Suprapubic skin (tissue), 4 donors: ENCODE measurements around the gene MAPK4. TPM values are rescaled to one million over a fixed set of nuclear protein-coding genes. Genes with fewer than 3 reads are reported as not detected.

Experiments
- DNase-seq, 2 donors: peaks; one replicate each; pipeline ENCODE4 v3.0.0-alpha.2; 2019; ENCODE audit warnings: low spot score in 2 of 2
- H3K27ac ChIP-seq: fragments of 200-600 bp; sonication (generic); one replicate; pipeline ENCODE4 v1.5.1; 2019
- H3K27me3 ChIP-seq: fragments of 200-600 bp; sonication (generic); one replicate; pipeline ENCODE4 v1.5.1; 2019
- H3K36me3 ChIP-seq: fragments of 200-600 bp; sonication (generic); one replicate; pipeline ENCODE4 v1.5.1; 2019
- H3K4me1 ChIP-seq: fragments of 200-600 bp; sonication (generic); one replicate; pipeline ENCODE4 v1.5.1; 2019
- H3K4me3 ChIP-seq: fragments of 200-600 bp; sonication (generic); one replicate; pipeline ENCODE4 v1.5.1; 2019; ENCODE audit warnings: mild to moderate bottlenecking
- H3K9me3 ChIP-seq: fragments of 200-600 bp; sonication (generic); one replicate; pipeline ENCODE4 v1.5.1; 2019
- CTCF ChIP-seq, 2 donors: fragments of 200-600 bp in 1 of 2; fragments of 450-650 bp in 1 of 2; sonication (generic) in 1 of 2; IDR thresholded peaks; one replicate each; pipeline ENCODE4 v1.5.1; 2016 to 2019; ENCODE audit warnings: antibody characterized with exemption in 2 of 2, mild to moderate bottlenecking in 1 of 2, moderate library complexity in 1 of 2
- EP300 ChIP-seq: sonication (generic); formaldehyde crosslinking; IDR thresholded peaks from one replicate; pipeline ENCODE4 v1.6.1; 2017; ENCODE audit warnings: antibody characterized with exemption
- POLR2A ChIP-seq, 2 donors: fragments of 450-650 bp; IDR thresholded peaks; one replicate each; pipeline ENCODE4 v1.6.1; 2017; ENCODE audit warnings: antibody characterized with exemption in 2 of 2, mild to moderate bottlenecking in 2 of 2, moderate library complexity in 2 of 2
- POLR2AphosphoS5 ChIP-seq, 3 donors: sonication (generic); formaldehyde crosslinking; IDR thresholded peaks; one replicate each; pipeline ENCODE4 v1.6.1; 2017; ENCODE audit warnings: antibody characterized with exemption in 3 of 3
- WGBS: methylation state at CpG from one replicate; pipeline ENCODE4 v1.1.5; 2018; 5-methylcytosine and 5-hydroxymethylcytosine counted together
- total RNA-seq, 4 donors: library from RNA; depleted of rRNA; stranded (reverse); fragments of >200 nt; gene quantifications; one replicate each; pipeline ENCODE4 v1.1.0, GENCODE V29; 2016

The MAPK4 gene
- total RNA-seq, 4 donors from 2014 or later = 1.9 to 4.8 (median 2.4) TPM

- Histone ChIP-seq H3K4me3 (no peak overlapping the region), H3K36me3 (no peaks in the 10 kb centered on the region), H3K27me3 (peaks cover 5% of the 10 kb centered on the region), H3K4me1 (no peaks in the 10 kb centered on the region), H3K27ac (no peak overlapping the region), H3K9me3 (no peaks in the 10 kb centered on the region)
- WGBS = 79% methylated on average over 1 of the region's 1 CpG
- DNase-seq = no peak
- TF ChIP-seq POLR2A (IDR thresholded peaks at IDR 0.05) = no peak
- no peak for TF ChIP-seq POLR2AphosphoS5 (IDR thresholded peaks at IDR 0.05)
- no peak for TF ChIP-seq CTCF (IDR thresholded peaks at IDR 0.05)
- no peak for TF ChIP-seq EP300
Observed at GRCh38 chr18:50682852-50683251, 123.0 kb downstream of the MAPK4 start.

GRCh38 chr18:50686409-50686808 is 126.5 kb downstream of the MAPK4 start:
- Histone ChIP-seq H3K27ac (no peak overlapping the region), H3K4me1 (no peaks in the 10 kb centered on the region), H3K27me3 (peaks cover 5% of the 10 kb centered on the region), H3K36me3 (no peaks in the 10 kb centered on the region), H3K4me3 (no peak overlapping the region), H3K9me3 (no peaks in the 10 kb centered on the region)
- no peak for TF ChIP-seq EP300
- WGBS = 84% methylated on average over 8 of the region's 8 CpGs
- DNase-seq = peak in 1 of 2 donors; percentile 3

- no peak overlapping the region for H3K27ac ChIP-seq
- H3K36me3 ChIP-seq = no peaks in the 10 kb centered on the region
- no peak overlapping the region for H3K4me3 ChIP-seq
- peak in 1 of 2 donors; percentile 42 for DNase-seq
- no peaks in the 10 kb centered on the region for H3K9me3 ChIP-seq
- TF ChIP-seq EP300 = no peak
- no peak for TF ChIP-seq POLR2AphosphoS5 (IDR thresholded peaks at IDR 0.05)
- TF ChIP-seq CTCF (IDR thresholded peaks at IDR 0.05) = no peak
- TF ChIP-seq POLR2A (IDR thresholded peaks at IDR 0.05) = no peak
- 83% methylated on average over 6 of the region's 11 CpGs for WGBS
- H3K4me1 ChIP-seq = no peaks in the 10 kb centered on the region
- peaks cover 5% of the 10 kb centered on the region for H3K27me3 ChIP-seq
Observed at GRCh38 chr18:50687491-50687890, 127.6 kb downstream of the MAPK4 start.

- no peak for DNase-seq
- Histone ChIP-seq H3K27me3 (peaks cover 5% of the 10 kb centered on the region), H3K36me3 (no peaks in the 10 kb centered on the region), H3K9me3 (no peaks in the 10 kb centered on the region), H3K4me1 (no peaks in the 10 kb centered on the region), H3K27ac (no peak overlapping the region), H3K4me3 (no peak overlapping the region)
- TF ChIP-seq POLR2AphosphoS5 (IDR thresholded peaks at IDR 0.05) (no peak), EP300 (no peak), CTCF (IDR thresholded peaks at IDR 0.05) (no peak), POLR2A (IDR thresholded peaks at IDR 0.05) (no peak)
- 97% methylated on average over 6 of the region's 6 CpGs for WGBS
Observed at GRCh38 chr18:50689578-50689977, 129.7 kb downstream of the MAPK4 start.

GRCh38 chr18:50694147-50694546 is 134.3 kb downstream of the MAPK4 start:
- Histone ChIP-seq H3K36me3 (no peaks in the 10 kb centered on the region), H3K27ac (no peak overlapping the region), H3K4me3 (no peak overlapping the region), H3K9me3 (no peaks in the 10 kb centered on the region), H3K4me1 (no peaks in the 10 kb centered on the region), H3K27me3 (no peaks in the 10 kb centered on the region)
- TF ChIP-seq POLR2A (IDR thresholded peaks at IDR 0.05) (no peak), POLR2AphosphoS5 (IDR thresholded peaks at IDR 0.05) (no peak), EP300 (no peak), CTCF (IDR thresholded peaks at IDR 0.05) (no peak)
- peak in 1 of 2 donors; percentile 13 for DNase-seq
- WGBS = 67% methylated on average over 4 of the region's 4 CpGs
